ENCODE results near the gene NANOS2. TPM values are rescaled to one million over a fixed set of nuclear protein-coding genes. Genes with fewer than 3 reads are reported as not detected.

NANOS2 gene
- total and polyA plus RNA-seq, 2 of the 13 experiments (the other 11 are each of a cell fraction or from before 2014, with no cell fraction given): not detected

GRCh38 chr19:45886427-45887199 is 28.0 kb downstream of the NANOS2 start (continued):
- no peak for TF ChIP-seq AKNA (CRISPR knock-in tag; IDR thresholded peaks at IDR 0.05; ENCODE audit: borderline replicate concordance)
- TF ChIP-seq MED1 (CRISPR knock-in tag; IDR thresholded peaks at IDR 0.05): peak; percentile 67; the same call in 1 of the 2 replicates
- peak; percentile 61; the same call in 1 of the 2 replicates for TF ChIP-seq DRAP1 (CRISPR knock-in tag; IDR thresholded peaks at IDR 0.05)
- TF ChIP-seq PBX3 (CRISPR knock-in tag; IDR thresholded peaks at IDR 0.05; ENCODE audit: borderline replicate concordance): no peak
- no peak for TF ChIP-seq TMF1 (CRISPR knock-in tag; IDR thresholded peaks at IDR 0.05; ENCODE audit: low read depth)
- no peak for TF ChIP-seq ARID3A (IDR thresholded peaks at IDR 0.05; ENCODE audit: low read depth, low read length)
- TF ChIP-seq ZNF7 (CRISPR knock-in tag; IDR thresholded peaks at IDR 0.05): no peak
- peak; percentile 64 for TF ChIP-seq ZNF687 (CRISPR knock-in tag; IDR thresholded peaks at IDR 0.05)
- no peak for TF ChIP-seq ZNF570 (CRISPR knock-in tag; IDR thresholded peaks at IDR 0.05; ENCODE audit: borderline replicate concordance)
- no peak for TF ChIP-seq ZNF530 (CRISPR knock-in tag; IDR thresholded peaks at IDR 0.05; ENCODE audit: low read depth)
- no peak for TF ChIP-seq MLXIP (CRISPR knock-in tag; IDR thresholded peaks at IDR 0.05; ENCODE audit: borderline replicate concordance)
- TF ChIP-seq ZNF776 (CRISPR knock-in tag; IDR thresholded peaks at IDR 0.05): no peak

All from HepG2 (cell line).